GM18507 (cell line): ENCODE data around the gene ZNF385B.
"Not testable (repeated sequence)": the region's sequence is repeated elsewhere in the genome, so short reads cannot be mapped to it uniquely, and the experiment has no call there.

Source experiments
- DNase-seq: peaks from one replicate; pipeline ENCODE4 v3.0.0; 2011; ENCODE audit warnings: low read depth; ENCODE audit not compliant: insufficient read length; ENCODE audit errors: extremely low spot score
- FAIRE-seq: peaks from 2 replicates; lab custom pipeline; 2011; peaks lifted over from hg19 to GRCh38; lab: Jason Lieb, UNC

The ZNF385B gene

DNA sequence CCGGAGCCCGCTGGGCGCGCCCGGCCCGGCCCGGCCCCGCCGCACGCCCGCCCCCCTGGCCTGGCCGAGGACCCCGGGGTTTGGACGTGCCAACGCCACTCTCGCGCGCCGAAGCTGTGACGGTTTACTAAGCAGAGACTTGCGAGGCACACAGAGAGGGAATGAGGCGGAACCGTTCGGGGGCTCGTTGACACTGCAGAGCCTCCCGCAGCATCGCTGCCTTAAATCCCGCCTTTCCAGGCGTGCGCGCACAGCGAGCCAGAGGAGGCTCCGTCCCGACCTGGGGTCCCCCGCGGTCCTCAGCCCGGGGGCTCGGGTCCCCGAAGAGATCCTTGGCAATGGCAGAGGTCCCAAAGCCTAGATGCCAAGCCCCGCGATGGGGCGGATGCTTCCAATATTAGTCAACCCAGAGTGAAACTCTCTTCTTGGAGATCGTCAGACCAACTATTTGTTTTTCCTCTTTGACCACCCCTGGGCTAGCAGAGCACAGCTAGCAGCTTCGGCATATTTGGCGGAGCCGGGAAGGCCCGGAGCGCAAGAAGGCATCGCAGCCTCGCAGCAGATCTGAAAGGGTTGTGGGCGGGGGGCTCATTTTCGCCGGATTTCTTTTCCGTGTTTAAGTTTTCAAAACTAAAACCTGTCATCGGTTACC is at the start of gene ZNF385B:
ZNF385B (minus strand) TSS at position 197 of the 652 bp plus-strand sequence.
- DNase-seq: no peak
- FAIRE-seq: no peak

DNA sequence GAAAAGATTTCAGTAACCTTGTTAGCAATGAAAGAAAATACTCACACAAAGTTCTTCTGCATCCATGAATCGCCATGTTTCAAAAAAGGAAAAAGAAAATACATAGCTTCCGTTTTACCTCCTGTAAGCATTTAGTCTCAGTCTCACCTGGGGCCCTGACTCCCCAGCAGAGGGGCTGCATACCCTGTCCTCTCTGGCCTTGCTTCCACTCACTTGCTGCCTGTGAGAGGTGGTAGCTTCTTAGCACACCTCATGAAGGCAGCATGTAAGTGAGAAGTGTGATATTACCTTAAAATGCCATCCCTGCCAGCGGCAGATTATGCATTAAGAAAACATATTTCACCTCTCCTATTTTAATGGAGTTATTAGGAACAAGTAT is 49.3 kb upstream of the ZNF385B start:
- no peak for DNase-seq
- no peak for FAIRE-seq

DNA sequence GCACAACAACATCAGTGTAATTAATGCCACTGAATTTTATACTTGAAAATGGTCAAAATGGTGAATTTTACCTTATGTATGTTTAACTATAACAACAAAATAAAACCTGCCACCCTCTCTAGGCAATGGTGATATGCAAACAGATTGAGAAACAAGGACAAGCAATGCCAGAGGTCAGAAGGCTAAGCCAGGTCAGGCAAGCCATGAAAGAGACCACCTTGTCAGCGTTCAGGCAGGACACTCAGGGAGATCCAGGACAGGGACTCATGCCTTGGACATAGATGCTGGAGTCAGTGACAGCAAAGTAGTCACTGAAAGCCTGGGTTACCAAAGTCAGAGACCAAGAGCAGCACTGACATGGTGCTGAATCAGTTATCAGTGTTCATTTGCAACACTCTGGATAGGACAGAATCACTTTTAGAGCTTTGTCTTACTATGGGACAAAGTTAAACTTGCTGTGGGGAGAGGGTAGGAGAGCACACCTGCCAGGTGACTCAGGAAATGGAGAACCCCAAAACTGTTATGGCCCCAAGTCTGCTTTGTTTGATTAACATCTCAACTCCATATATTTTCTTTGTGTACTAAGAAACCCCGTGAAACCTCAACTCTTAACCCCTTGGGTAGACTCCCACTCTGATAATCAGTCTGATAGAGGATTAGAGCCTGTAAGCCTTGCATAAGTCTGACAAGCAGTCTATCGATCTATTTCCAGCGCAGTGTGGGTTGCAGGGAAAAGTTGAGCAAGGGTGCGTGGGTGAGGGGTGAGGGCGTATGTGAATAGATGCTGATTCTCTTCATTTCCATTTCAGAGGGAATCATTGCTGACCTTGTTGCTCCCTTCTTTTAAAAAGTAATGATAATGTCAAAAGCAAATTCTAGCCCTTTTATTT is 48.7 kb upstream of the ZNF385B start:
- no peak for FAIRE-seq
- no peak for DNase-seq

- FAIRE-seq: no peak
- no peak for DNase-seq
Measured at GRCh38 chr2:179900655-179901054, 39.2 kb upstream of the ZNF385B start.

- DNase-seq (no peak), FAIRE-seq (no peak)
Measured at GRCh38 chr2:179899666-179900065, 38.3 kb upstream of the ZNF385B start.

DNA sequence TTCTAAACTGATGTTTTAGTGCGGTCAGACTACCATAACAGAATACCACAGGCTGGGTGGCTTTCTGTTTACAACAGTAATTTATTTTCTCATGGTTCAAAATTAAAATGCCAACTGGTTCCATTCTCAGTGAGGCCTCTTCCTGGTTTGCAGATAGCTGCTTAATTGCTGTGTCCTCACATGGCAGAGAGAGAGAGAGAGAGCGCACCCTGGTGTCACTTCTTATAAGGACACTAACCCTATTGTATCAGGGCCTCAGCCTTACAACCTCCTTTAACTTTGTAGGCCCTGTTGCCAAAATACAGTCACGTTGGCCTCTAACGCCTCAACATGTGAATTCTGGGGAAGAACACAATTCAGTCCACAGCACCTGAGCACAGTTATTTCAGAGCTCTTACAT is 37.5 kb upstream of the ZNF385B start:
- FAIRE-seq (peak; percentile 18), DNase-seq (no peak)

DNA sequence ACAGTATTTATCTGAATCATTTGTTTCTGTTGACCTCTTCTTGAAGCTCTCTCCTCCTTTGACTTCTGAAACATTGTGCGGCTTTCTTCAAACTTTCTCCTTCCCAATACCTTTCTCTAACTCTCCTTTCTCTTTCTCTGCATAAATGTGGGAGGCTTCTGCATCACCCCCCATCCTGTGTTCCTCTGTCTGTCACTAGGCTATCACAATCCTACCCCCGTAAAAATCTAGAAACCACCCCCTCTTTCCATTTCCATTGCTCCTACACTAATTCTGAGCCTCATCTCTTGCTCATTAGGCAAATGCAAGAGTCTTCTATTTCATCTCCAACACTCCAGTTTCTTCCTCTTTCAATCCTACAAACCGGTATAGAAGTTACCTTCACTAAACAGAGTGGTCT is 32.2 kb upstream of the ZNF385B start:
- DNase-seq (no peak), FAIRE-seq (no peak)

GRCh38 chr2:179891237-179891636 is 29.8 kb upstream of the ZNF385B start:
- DNase-seq (no peak), FAIRE-seq (no peak)

- FAIRE-seq: no peak
- no peak for DNase-seq
Measured at GRCh38 chr2:179890666-179891065, 29.3 kb upstream of the ZNF385B start.

- DNase-seq, FAIRE-seq: not testable (repeated sequence)
Measured at GRCh38 chr2:179888642-179889041, 27.2 kb upstream of the ZNF385B start.

- DNase-seq: no peak
- no peak for FAIRE-seq
Measured at GRCh38 chr2:179884193-179884592, 22.8 kb upstream of the ZNF385B start.

GRCh38 chr2:179882851-179883806 is 21.7 kb upstream of the ZNF385B start:
- no peak for FAIRE-seq
- DNase-seq: no peak

- no peak for FAIRE-seq
Measured at GRCh38 chr2:179877601-179878364, 16.4 kb upstream of the ZNF385B start.

GRCh38 chr2:179876266-179876665 is 14.9 kb upstream of the ZNF385B start:
- no peak for DNase-seq
- no peak for FAIRE-seq

More at GRCh38 chr2:179877601-179878364, 16.4 kb upstream of the ZNF385B start:
- no peak for DNase-seq

- FAIRE-seq (no peak), DNase-seq (no peak)
Measured at GRCh38 chr2:179875864-179876263, 14.5 kb upstream of the ZNF385B start.

DNA sequence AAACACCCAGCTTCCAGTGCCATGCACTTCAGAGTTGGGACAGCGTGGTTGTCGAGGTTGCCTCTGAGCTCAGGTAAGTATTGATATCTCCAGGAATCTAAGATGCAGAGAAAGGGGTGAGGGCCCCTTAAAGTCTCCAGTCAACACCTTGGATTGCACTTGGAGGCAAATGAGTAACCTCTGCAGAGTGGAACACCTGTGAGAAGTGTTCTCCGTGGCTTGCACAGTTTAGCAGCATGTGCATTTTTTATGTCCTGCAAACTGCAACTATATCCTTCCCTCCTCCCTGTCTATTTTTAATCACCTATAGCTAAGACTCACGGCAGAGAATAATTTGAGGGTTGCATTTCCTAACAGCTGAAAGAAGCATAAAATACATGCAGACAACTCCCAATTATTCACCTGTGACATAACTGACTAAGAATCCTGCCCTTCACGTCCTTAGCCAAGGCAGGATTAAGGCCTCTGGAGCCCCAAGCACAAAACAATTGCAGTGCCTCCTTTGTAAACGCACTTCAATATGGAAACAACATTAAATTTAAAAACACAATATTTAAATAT is 1.6 kb upstream of the ZNF385B start:
- no peak for FAIRE-seq
- no peak for DNase-seq

DNA sequence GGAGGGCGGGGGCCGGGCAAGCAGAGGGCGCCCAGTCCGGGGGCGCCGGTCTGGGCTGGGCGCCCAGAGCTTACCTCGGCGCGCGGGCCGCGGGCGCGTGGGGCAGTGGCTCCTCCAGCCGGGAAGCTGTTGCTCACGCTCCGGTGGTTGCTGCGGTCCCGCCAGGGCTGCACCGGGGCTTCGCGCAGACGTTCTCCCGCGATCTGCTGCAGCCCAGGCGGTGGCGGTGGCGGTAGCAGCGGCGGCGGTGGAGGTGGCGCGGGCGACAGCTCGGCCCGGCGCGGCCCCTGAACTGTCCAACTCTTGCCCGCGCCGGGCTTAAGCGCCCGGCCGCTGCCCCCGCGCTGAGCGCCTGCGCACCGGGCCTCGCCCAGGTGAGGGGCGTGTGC is 391 bp downstream of the ZNF385B start:
- DNase-seq (no peak), FAIRE-seq (no peak)

DNA sequence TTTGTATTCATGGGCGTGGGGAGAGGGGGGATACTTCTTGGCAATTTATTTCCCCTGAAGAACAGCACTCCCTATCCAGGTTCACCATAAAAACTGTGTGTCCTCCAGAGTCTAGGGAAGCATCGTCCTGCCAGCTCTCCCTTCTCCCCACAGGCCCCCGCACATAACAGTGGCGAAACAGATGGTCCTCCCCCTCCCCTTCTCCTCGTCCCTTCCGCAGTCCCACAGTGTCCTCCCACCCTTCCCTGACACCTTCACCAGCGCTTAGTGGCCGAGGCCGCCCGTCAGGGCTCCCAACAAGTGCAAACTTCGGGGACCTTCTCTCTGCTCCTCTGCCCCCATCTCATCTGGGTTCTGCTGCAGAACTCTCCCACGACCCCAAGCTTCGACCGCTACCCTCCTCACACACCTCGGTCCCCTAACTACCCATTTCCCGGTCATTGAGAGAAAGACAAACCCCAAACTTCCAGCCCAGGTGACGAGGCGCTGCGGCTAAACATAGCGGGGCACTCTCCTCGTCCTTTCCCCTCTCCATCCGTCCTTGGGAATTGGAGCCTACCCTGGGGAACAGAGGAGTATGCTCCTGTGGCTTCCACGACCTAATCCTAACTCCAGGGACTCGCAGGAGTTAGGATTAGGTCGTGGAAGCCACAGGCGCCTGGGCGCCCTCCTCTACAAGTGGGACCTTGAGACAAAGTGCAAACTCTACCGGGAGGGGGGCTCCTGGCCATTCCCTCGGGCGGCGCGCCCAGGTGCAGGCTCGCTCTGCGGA is 971 bp downstream of the ZNF385B start:
- FAIRE-seq (no peak), DNase-seq (no peak)
